ENCODE results near the gene MKNK1.

MKNK1 gene

DNA sequence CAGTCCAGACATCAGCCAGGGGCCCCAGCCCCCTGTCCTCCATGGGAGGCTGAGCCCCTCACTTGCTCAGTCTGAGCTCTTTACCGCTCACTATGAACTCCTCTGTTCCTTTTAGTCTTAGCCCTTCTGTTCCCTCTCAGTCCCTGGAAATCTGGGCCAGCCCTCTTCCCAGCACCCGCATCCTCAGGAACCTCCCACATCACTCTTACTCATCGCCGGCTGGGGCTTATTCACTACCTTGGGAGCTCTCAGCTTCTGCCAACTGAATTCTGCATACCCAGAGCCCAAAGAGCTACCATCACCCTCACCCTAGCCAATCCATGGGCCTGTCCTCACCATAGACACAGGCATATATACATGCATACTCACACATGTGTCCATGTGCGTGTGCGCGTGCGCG lies 64.1 kb downstream of the MKNK1 start:
- no peak for DNase-seq (ENCODE audit: low read depth in 2 of 2)

GRCh38 chr1:46538147-46538546 lies 65.9 kb downstream of the MKNK1 start:
- no peak for DNase-seq (ENCODE audit: low read depth in 2 of 2)

- no peak for DNase-seq (ENCODE audit: low read depth in 2 of 2)
These were observed 66.4 kb downstream of the MKNK1 start for GRCh38 chr1:46537651-46538050.

GRCh38 chr1:46536527-46536926 lies 67.5 kb downstream of the MKNK1 start:
- DNase-seq (ENCODE audit: low read depth in 2 of 2) = no peak

- peak in 1 of 2 donors; percentile 17 for DNase-seq (ENCODE audit: low read depth in 2 of 2)
These were observed 69.0 kb downstream of the MKNK1 start for GRCh38 chr1:46535063-46535462.

DNA sequence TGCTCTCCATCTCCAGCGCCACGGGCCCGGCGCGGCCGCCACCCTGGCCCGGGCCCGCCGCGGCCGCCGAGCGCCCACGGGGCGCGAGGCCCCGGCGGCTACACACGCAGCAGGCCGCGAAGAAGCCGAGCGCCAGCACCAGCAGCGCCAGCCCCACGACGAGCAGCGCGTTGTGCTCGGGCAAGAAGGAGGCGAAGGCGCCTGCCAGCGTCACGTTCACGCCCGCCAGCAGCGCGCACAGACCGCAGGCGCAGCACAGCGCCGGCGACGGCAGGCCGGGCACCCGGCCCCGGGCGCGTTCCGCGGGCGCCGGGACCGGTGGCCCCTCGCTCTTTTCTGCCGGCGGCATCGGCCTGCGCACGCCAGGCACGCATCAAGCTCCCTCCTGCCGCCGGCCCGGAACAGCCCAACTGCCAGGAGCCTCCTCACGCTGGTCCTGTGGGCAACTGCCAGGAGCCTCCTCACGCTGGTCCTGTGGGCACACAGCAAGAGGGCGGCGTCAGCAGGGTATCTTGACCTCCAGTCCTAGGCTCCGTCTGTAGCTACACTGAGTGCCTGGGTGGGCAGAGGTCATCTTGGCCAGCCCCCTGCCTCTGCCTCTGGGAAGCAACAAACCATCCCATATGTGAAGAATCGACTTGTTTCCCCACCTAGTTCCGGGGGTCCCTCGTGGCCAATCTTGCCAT lies 70.7 kb downstream of the MKNK1 start:
- DNase-seq (ENCODE audit: low read depth in 2 of 2) = peak in 1 of 2 donors; percentile 24

DNA sequence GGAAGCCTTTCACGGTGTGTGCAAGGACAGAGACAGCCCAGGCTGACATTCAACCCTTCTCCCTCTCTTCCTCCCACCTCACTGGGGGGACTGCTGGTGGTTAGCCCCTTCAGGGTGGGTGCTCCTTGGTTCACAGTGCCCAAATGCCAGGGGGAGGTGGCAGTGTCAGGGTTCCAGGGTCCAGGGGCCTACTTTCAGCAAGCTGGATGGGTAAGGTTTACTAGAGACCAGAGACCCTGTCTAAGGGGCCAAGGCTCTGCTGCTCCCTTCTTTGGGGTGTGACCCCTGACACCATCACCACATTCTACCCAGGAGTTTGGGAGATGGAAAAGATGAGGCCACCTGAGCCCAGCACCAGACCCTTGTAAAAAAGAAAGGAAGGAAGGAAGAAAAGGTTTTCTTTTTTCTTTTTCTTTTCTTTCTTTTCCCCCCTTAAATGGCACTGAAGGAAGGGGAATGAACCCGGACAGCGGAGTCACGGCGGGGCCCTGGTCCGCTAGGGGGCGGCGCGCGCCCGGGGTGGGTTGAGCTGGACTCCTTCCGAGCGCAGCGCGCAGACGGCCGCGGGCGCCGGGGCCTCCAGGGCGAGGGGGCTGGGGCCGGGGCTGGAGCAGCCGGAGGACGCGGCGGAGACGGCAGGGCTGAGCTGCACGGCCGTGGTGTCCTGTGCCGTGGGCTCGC lies 71.4 kb downstream of the MKNK1 start:
- peak; percentile 53 to 54 for DNase-seq (ENCODE audit: low read depth in 2 of 2)

GRCh38 chr1:46532095-46532494 lies 72.0 kb downstream of the MKNK1 start:
- no peak for DNase-seq (ENCODE audit: low read depth in 2 of 2)

DNA sequence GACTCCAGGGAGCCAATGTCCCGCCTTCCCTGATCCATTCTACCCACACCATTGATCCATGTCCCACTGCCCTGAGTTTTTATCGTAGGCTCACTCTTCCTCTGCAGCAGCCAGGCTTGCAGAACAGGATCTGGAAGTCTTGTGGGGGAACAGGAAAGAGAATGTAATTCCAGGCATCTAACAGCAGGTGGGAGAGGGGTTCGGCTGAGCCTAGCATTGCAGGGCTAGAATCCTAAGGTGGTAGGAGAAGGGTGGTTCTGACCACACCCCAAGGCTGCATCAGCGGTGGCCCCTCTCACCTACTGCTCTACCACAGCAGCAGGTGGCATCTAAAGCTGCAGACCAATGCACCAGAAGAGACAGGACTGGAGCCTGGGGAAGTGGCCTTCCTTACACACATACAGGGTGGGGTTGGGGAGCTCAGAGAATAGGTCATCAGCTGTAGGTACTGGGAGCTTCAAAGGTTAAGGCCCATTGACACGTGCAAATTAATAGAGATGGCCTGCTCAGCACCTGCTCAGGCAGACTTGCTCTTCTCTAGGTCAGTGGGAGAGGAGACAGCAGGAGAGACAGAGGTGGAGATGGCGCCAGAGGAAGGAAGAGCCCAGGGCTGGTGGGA lies 73.2 kb downstream of the MKNK1 start:
- DNase-seq (ENCODE audit: low read depth in 2 of 2) = no peak

GRCh38 chr1:46530311-46530710 lies 73.8 kb downstream of the MKNK1 start:
- no peak for DNase-seq (ENCODE audit: low read depth in 2 of 2)

- DNase-seq (ENCODE audit: low read depth in 2 of 2) = no peak
These were observed 74.9 kb downstream of the MKNK1 start for GRCh38 chr1:46529031-46529630.

DNA sequence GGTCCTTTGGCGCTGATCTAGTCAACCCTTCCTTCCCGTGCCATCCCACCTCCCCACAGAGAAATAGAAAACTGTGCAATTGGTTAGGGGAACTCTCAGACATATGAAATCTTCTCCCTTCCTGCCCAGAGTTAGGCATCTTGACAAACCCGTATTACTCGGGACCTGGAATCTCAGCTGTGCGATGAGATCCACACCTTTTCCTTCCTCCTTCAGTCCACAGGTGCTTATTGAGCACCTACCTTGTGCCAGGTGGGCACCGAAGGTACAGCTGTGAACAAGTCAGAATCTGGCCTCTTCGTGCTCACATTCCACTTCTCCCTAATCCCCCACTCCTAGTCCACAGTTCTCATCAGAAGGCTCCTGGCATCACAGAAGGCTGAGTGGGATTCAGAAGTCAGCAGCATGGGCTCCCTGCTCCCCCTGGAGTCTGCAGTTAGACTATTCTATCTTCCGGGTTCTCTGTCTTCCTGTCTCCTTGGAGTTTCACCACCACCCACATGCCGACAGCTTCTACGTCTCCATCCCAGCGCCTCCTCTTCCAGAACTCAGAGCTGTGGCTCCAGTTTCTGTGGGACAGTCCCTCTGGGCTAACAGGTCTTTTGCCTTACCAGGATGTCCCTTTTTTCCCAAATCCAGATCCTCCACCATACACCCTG lies 75.6 kb downstream of the MKNK1 start:
- DNase-seq (ENCODE audit: low read depth in 2 of 2) = no peak

DNA sequence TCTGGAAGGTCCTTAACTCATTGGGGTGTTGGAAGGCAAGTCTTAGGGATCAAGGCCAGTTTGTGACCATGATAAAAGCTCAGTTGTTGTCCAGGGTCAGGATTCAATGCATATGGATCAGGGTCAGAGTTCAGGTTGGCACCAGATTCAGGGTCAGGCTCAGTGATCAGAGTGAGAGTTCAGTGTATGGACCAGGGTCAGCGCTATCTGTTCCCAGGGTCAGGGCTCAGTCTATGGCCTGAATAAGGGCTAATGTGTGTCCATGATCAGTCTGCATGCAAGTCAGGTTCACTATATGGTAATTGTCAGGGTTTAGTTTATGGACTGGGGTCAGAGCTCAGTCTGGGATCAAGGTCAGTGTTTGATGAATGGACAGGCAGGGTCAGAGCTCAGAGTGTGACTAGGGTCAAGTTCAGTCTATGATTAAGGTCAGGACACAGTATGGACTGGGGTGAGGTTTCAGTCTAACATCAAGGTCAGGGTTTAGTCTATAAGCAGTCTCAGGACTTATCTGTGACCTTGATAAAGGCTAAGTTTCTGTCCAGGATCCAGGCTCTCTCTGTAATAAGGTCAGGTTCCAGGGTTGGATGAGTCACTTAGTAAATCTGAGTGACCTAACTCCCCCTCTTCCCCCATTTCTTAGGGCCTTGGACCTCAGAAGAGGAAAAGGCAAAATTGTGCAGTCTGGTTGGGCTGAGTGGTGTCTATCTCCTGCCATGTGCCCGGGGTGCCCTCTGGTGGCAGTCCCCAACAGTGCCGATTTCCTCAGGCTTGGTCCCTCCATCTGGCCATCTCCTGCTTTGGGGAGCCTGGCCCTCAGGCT lies 76.4 kb downstream of the MKNK1 start:
- peak; percentile 39 to 57 for DNase-seq (ENCODE audit: low read depth in 2 of 2)

DNA sequence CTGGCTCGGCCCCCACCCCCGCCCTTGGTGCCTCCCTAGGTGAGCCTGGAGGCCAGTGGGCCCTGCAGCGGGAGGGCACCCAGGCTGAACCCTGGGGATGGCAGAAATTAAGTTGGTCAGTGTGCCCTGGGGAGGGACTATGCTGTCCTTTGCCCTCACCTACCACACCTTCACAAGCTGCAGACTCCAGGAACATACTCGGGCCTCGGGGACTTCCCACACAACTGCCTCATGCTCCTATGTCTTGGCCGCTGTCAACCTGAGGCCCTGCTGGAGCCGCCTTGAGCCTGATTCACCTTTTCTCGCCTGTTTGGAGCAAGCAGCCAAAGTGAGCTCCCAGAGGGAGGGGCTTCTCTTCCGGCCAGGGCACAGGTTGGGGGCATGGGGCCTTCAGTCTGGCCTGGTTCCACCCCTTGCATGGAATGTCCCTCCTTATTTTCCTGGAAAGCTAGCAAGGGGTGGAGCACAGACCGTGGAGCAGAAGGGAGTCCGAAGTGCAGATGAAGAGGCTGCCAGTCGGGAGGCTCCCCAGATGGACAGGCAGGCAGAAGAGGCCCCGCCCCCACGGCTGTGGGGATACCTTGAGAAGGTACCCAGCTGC lies 77.3 kb downstream of the MKNK1 start:
- DNase-seq (ENCODE audit: low read depth in 2 of 2) = no peak

- DNase-seq (ENCODE audit: low read depth in 2 of 2) = no peak
These were observed 77.9 kb downstream of the MKNK1 start for GRCh38 chr1:46526013-46526690.

DNA sequence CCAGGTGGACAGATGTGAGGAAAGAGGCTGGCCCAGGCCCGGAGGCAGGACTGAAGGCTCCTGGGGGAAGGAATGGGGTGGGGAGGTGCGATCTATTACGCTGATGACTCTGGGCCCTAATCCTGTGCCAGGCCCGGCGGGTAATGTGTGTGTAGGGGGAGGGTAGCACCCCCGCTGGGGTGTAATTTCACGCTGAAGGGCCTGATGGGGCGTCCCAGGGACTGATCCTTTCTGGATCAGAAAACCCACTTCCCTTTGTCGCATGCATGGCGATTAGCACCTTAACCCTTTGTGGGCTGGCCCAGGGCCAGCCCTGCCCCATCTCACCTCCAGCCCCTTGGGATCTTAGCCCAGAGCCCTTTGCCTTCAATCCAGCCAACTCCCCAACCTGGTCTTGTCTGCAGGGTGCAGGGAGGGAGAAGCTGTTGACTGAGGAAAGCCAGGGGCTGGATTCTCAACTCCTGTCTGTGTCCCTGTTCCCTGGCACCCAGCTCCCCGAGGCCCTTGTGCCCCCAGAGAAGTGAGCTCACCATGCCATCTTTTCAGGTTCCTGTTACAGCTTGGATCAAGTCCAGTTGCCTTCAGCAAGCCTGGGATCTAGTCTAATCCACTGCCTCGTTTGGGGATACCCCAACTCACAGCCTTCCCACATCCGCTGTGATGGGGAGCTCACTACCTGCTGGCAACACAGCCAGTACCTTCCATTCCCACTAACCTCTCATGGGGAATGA lies 78.7 kb downstream of the MKNK1 start:
- DNase-seq (ENCODE audit: low read depth in 2 of 2) = no peak

GRCh38 chr1:46524843-46525242 lies 79.2 kb downstream of the MKNK1 start:
- no peak for DNase-seq (ENCODE audit: low read depth in 2 of 2)

DNA sequence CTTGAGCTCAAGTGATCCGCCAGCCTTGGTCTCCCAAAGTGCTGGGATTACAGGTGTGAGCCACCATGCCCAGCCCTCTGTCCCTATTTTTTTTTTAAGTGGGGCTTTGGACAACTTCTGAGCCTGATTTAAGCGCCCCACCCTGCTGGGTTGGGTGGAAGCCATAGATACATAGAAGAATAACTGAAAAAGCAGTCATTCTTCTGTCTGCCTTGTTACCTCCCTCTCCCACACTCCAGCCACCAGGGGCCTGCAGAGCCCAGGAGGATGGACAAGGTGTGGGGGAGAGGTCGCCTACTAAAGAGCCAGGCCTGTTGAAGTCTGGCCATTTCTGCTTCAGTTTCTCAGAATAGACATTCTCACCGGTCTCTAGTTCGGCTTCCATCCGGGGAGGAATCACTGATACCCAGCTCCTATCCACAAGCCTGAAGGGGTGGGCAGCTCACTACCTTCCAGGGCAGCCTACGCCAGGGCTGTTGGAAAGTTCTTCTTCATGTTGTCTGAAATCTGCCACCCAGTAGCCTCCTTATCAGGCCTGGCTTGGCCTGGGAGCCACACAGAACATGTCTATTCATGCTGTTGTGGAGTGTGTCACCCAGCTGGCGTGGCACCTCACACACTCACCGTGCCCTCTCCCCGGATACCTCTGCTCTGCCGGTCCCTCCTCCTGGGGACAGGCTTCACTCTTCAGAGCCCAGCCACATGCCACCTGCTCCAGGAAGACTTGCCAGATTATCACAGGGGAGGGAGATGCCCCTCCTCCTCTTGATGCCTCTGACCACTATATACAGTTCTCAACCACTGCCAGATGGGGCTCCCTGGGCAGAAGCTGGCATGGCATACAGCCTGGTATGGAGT lies 80.3 kb downstream of the MKNK1 start:
- no peak for DNase-seq (ENCODE audit: low read depth in 2 of 2)

- DNase-seq (ENCODE audit: low read depth in 2 of 2) = no peak
These were observed 81.1 kb downstream of the MKNK1 start for GRCh38 chr1:46522969-46523320.

Data from stimulated activated CD8-positive, alpha-beta memory T cell treated with anti-CD3 and anti-CD28 coated beads, Interleukin-15, amount 100 ng/mL, for 48 hours (primary cell).